GM12878 (cell line): Measurements from ENCODE around the gene CTNNA3. TPM values are rescaled to one million over a fixed set of nuclear protein-coding genes. Genes with fewer than 3 reads are reported as not detected.

ENCODE experiments used
- ATAC-seq: fragments of 200-7000 bp; cut with Tn5 transposase; 3 replicates; pipeline ENCODE4 v1.9.1; 2020; ENCODE audit warnings: mild to moderate bottlenecking, moderate library complexity
- BruUV-seq: library from RNA; stranded (reverse); fragments of 400-500 nt; replicated peaks from 2 replicates; lab custom pipeline; 2021; lab: Mats Ljungman, UMichigan
- CTCF ChIA-PET: fragments of 300-600 bp; sonication (Branson Sonifier 250); formaldehyde crosslinking; extraction: SDS; loops from one replicate; lab custom pipeline; 2021; ENCODE audit warnings: inconsistent platforms; lab: Yijun Ruan, JAX
- POLR2A ChIA-PET: fragments of 350-600 bp; formaldehyde crosslinking; extraction: SDS; loops from one replicate; lab custom pipeline; 2021; ENCODE audit warnings: inconsistent platforms; lab: Charles Lee
- RAD21 ChIA-PET: fragments of 300-600 bp; sonication (Branson Sonifier 250); formaldehyde crosslinking; loops from one replicate; lab custom pipeline; 2023; ENCODE audit warnings: antibody characterized with exemption; ENCODE audit not compliant: unreplicated experiment; lab: Charles Lee
- SMC1A ChIA-PET: fragments of 300-600 bp; sonication (Branson Sonifier 250); formaldehyde crosslinking; loops from one replicate; lab custom pipeline; 2023; ENCODE audit not compliant: unreplicated experiment, uncharacterized antibody; lab: Charles Lee
- DNase-seq: peaks from one replicate; pipeline ENCODE4 v3.0.0-alpha.2; 2011; ENCODE audit warnings: low read depth, low spot score
- FAIRE-seq: peaks from 3 replicates; lab custom pipeline; 2011; peaks lifted over from hg19 to GRCh38; lab: Jason Lieb, UNC
- H2AFZ ChIP-seq: 2 replicates; pipeline ENCODE4 v1.6.0; 2011; ENCODE audit warnings: low read depth, low read length, control low read depth; ENCODE audit not compliant: control insufficient read depth
- H3K27ac ChIP-seq: 2 replicates; pipeline ENCODE4 v1.5.1; 2011; ENCODE audit warnings: control low read depth; ENCODE audit not compliant: control insufficient read depth, insufficient read depth
- H3K27me3 ChIP-seq, 2 experiments: replicated peaks in 1 of 2; 2 replicates each; pipeline versions ENCODE4 v1.6.0 to v1.6.1; 2011; ENCODE audit warnings: low read length in 1 of 2; ENCODE audit not compliant: control insufficient read depth in 2 of 2, insufficient read depth in 2 of 2
- H3K36me3 ChIP-seq, 2 experiments: 2 replicates each; pipeline ENCODE4 v1.5.1; 2011; ENCODE audit warnings: low read length in 1 of 2; ENCODE audit not compliant: control insufficient read depth in 2 of 2, insufficient read depth in 2 of 2
- H3K4me1 ChIP-seq: 2 replicates; pipeline ENCODE4 v1.6.1; 2011; ENCODE audit warnings: mild to moderate bottlenecking, low read length, moderate library complexity, mixed read lengths; ENCODE audit not compliant: control insufficient read depth, insufficient read depth
- H3K4me2 ChIP-seq: 2 replicates; pipeline ENCODE4 v1.6.0; 2011; ENCODE audit warnings: control low read depth; ENCODE audit not compliant: control insufficient read depth, insufficient read depth
- H3K4me3 ChIP-seq: fragments of 200-600 bp; sonication (generic); 2 replicates; pipeline ENCODE4 v1.5.1; 2016
- H3K79me2 ChIP-seq: 2 replicates; pipeline ENCODE4 v1.6.0; 2011; ENCODE audit warnings: low read length; ENCODE audit not compliant: control insufficient read depth, insufficient read depth
- H3K9ac ChIP-seq: 2 replicates; pipeline ENCODE4 v1.8.0; 2011; ENCODE audit warnings: low read length, control low read depth, mixed read lengths; ENCODE audit not compliant: control insufficient read depth, insufficient read depth
- H3K9me3 ChIP-seq: replicated peaks from 3 replicates; pipeline ENCODE4 v1.5.1; 2011; ENCODE audit warnings: mild to moderate bottlenecking, low read length; ENCODE audit not compliant: control insufficient read depth, insufficient read depth
- H4K20me1 ChIP-seq: 2 replicates; pipeline ENCODE4 v1.6.0; 2011; ENCODE audit not compliant: control insufficient read depth, insufficient read depth
- EGR1 ChIP-seq, 2 experiments: IDR thresholded peaks; 1 replicate in 1 of 2; 2 replicates in 1 of 2; pipeline ENCODE4 v1.6.1; 2011 to 2012; ENCODE audit warnings: low read depth in 2 of 2, low read length in 2 of 2, borderline replicate concordance in 1 of 2, mild to moderate bottlenecking in 1 of 2, moderate library complexity in 1 of 2
- JUNB ChIP-seq: IDR thresholded peaks from 2 replicates; pipeline ENCODE4 v1.6.1; 2016; ENCODE audit warnings: antibody characterized with exemption, mild to moderate bottlenecking
- NFYB ChIP-seq: IDR thresholded peaks from 2 replicates; pipeline ENCODE4 v1.6.1; 2011; ENCODE audit warnings: low read depth, mild to moderate bottlenecking, low read length, improper control_type of control experiment, moderate library complexity; ENCODE audit not compliant: insufficient read depth
- PAX5 ChIP-seq: IDR thresholded peaks from 2 replicates; pipeline ENCODE4 v1.6.1; 2011; ENCODE audit warnings: low read depth, low read length, borderline replicate concordance
- SMAD1 ChIP-seq: fragments of 450-650 bp; IDR thresholded peaks from 2 replicates; pipeline ENCODE4 v1.6.1; 2018; ENCODE audit warnings: mild to moderate bottlenecking, low read depth; ENCODE audit not compliant: partially characterized antibody
- SMC3 ChIP-seq: IDR thresholded peaks from 2 replicates; pipeline ENCODE4 v1.6.1; 2011; ENCODE audit warnings: low read length, improper control_type of control experiment, borderline replicate concordance
- SUZ12 ChIP-seq: fragments of 200-600 bp; sonication (generic); IDR thresholded peaks from one replicate; pipeline ENCODE4 v1.6.1; 2018; ENCODE audit warnings: antibody characterized with exemption, mild to moderate bottlenecking; ENCODE audit not compliant: unreplicated experiment
- WRNIP1 ChIP-seq: IDR thresholded peaks from 2 replicates; pipeline ENCODE4 v1.6.1; 2011; ENCODE audit warnings: low read depth, low read length, improper control_type of control experiment, borderline replicate concordance
- in situ Hi-C: fragments of 300-500 bp; cut with MboI; formaldehyde crosslinking; loops from 9 replicates; pipeline ENCODE4 v1.14.3; 2018; ENCODE audit warnings: mixed read lengths
- intact Hi-C: fragments of 100-400 bp; cut with micrococcal nuclease; formaldehyde crosslinking; loops from one replicate; pipeline ENCODE4 v1.14.2; 2022; ENCODE audit not compliant: unreplicated experiment
- polyA plus RNA-seq, 11 experiments: library from polyadenylated mRNA; depleted of rRNA in 4 of 11; unstranded in 6 of 11; stranded (reverse) in 5 of 11; fragments of >200 nt; fragmentation: Nextera tagmentation in 4 of 11; fragmentation: Illumina TruSeq in 1 of 11; extraction: Ambion mirVana in 4 of 11; extraction: Trizol in 1 of 11; gene quantifications; 1 replicate in 1 of 11; 2 replicates in 10 of 11; pipeline versions ENCODE4 v1.2.1 to v1.2.3, GENCODE V29; 2011 to 2016; ENCODE audit warnings: inconsistent platforms in 2 of 11, missing spikeins in 2 of 11, low read depth in 1 of 11
- total RNA-seq, 4 experiments: library from RNA; depleted of rRNA in 3 of 4; stranded (reverse); fragments of >200 nt in 3 of 4; fragmentation: Illumina TruSeq in 1 of 4; extraction: Trizol in 1 of 4; gene quantifications; 2 replicates each; pipeline versions ENCODE4 v1.2.1 to v1.2.3, GENCODE V29; 2013 to 2021
- TF ChIP-seq, protein P1 (sequence below): fragments of 450-650 bp; IDR thresholded peaks from 2 replicates; pipeline ENCODE4 v1.6.1; 2017; ENCODE audit warnings: mild to moderate bottlenecking

Gene CTNNA3
- total and polyA plus RNA-seq, 10 of the 15 experiments (the other 5 are each of a cell fraction or from before 2014, with no cell fraction given): under 0.01 to 4.5 (median 0.22) TPM; not detected in 2

DNA sequence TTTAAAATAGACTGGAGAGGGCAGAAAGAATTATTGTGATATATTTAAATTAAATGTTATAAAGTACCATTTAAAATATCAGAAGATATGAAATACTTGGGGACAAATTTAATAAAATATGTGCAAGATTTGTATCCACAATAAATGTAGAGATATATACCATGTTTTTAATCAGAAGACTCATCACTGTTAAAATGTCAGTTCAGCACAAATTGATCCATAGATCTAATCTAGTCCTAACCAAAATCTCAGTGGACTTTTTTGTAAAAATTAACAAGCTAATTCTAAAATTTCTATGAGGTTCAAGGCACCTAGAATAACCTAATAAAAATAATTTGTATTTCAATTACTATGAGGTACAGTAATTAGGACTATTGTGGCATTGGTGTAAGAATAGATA, 96.4 kb downstream of the CTNNA3 start:
- no peak for FAIRE-seq
- CTCF ChIA-PET: no interaction called here

GRCh38 chr10:67596641-67597040, 99.4 kb downstream of the CTNNA3 start:
- no peaks in the 10 kb centered on the region for H4K20me1 ChIP-seq
- no peak overlapping the region for H3K4me2 ChIP-seq
- intact Hi-C loops: loop anchor here (10.0 kb wide), 1 partner anchor 52 kb away; no protein-coding TSS in a partner anchor
- RAD21 ChIA-PET: no interaction called here
- CTCF ChIA-PET: interaction anchor here (1.1 to 1.7 kb wide), 2 partner anchors 9 to 101 kb away, joined by 4 read pairs; no protein-coding TSS in a partner anchor
- in situ Hi-C loops: no loop called here
- TF ChIP-seq WRNIP1: no peak
- no peak for TF ChIP-seq NFYB
- TF ChIP-seq EGR1 (IDR thresholded peaks at IDR 0.05; ENCODE audit: borderline replicate concordance in 1 of 2, low read depth in 2 of 2, low read length in 2 of 2): no peak
- no peak for TF ChIP-seq JUNB
- H3K27me3 ChIP-seq: no peaks in the 10 kb centered on the region
- H3K4me1 ChIP-seq: no peaks in the 10 kb centered on the region
- SMC1A ChIA-PET: interaction anchor here (1.1 to 2.6 kb wide), 4 partner anchors 9 to 157 kb away, joined by 3 to 13 read pairs (median 3); no protein-coding TSS in a partner anchor
- H3K27ac ChIP-seq: no peak overlapping the region
- DNase-seq (no peak), ATAC-seq (no peak), FAIRE-seq (no peak)
- H3K79me2 ChIP-seq: no peaks in the 10 kb centered on the region
- H3K9ac ChIP-seq: no peak overlapping the region
- POLR2A ChIA-PET: no interaction called here
- BruUV-seq: no TSS peak
- H3K4me3 ChIP-seq: no peak overlapping the region
- no peaks in the 10 kb centered on the region; the same call in 2 of the 3 replicates for H3K9me3 ChIP-seq
- no peak overlapping the region for H2AFZ ChIP-seq
- H3K36me3 ChIP-seq: no peaks in the 10 kb centered on the region

More for the DNA sequence above, 96.4 kb downstream of the CTNNA3 start:
- ChIA-PET POLR2A (no interaction called here), SMC1A (no interaction called here), RAD21 (no interaction called here)
- in situ Hi-C loops: no loop called here
- Histone ChIP-seq H3K4me3 (no peak overlapping the region), H3K27ac (no peak overlapping the region), H3K4me2 (no peak overlapping the region), H2AFZ (no peak overlapping the region), H3K4me1 (no peaks in the 10 kb centered on the region), H3K9ac (no peak overlapping the region), H3K79me2 (no peaks in the 10 kb centered on the region), H3K9me3 (no peaks in the 10 kb centered on the region), H4K20me1 (no peaks in the 10 kb centered on the region), H3K36me3 (no peaks in the 10 kb centered on the region), H3K27me3 (no peaks in the 10 kb centered on the region)
- no TSS peak for BruUV-seq
- ATAC-seq (no peak), DNase-seq (no peak)
- intact Hi-C loops: loop anchor here (10.0 kb wide), 1 partner anchor 55 kb away; no protein-coding TSS in a partner anchor
- TF ChIP-seq SMAD1 (no peak), SMC3 (no peak), SUZ12 (no peak), PAX5 (no peak)
- TF ChIP-seq, protein P1, sequence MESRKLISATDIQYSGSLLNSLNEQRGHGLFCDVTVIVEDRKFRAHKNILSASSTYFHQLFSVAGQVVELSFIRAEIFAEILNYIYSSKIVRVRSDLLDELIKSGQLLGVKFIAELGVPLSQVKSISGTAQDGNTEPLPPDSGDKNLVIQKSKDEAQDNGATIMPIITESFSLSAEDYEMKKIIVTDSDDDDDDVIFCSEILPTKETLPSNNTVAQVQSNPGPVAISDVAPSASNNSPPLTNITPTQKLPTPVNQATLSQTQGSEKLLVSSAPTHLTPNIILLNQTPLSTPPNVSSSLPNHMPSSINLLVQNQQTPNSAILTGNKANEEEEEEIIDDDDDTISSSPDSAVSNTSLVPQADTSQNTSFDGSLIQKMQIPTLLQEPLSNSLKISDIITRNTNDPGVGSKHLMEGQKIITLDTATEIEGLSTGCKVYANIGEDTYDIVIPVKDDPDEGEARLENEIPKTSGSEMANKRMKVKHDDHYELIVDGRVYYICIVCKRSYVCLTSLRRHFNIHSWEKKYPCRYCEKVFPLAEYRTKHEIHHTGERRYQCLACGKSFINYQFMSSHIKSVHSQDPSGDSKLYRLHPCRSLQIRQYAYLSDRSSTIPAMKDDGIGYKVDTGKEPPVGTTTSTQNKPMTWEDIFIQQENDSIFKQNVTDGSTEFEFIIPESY: no peak
